CD4-positive, alpha-beta T cell treated with Interleukin-17A for 1 hour (primary cell): ENCODE data around the gene PCDHB2.
A peak's percentile ranks its signal among the peaks of the same experiment; 100 is the strongest.
"Not testable (repeated sequence)": the region's sequence is repeated elsewhere in the genome, so short reads cannot be mapped to it uniquely, and the experiment has no call there.

Source experiments
- DNase-seq: peaks from one replicate; pipeline ENCODE4 v3.0.0-alpha.2; 2020

The PCDHB2 gene

GRCh38 chr5:141094481-141095262, at the start of gene PCDHB2:
PCDHB2 (plus strand) TSS chr5:141094615; CDS start chr5:141094791, 176 bp downstream.
- DNase-seq: no peak

- no peak for DNase-seq
Measured at GRCh38 chr5:141050622-141051520, 43.5 kb upstream of the PCDHB2 start, which contains the start of gene PCDHB1. PCDHB1 (plus strand) TSS chr5:141051374; CDS start chr5:141051471, 97 bp downstream.

GRCh38 chr5:141051521-141051866, 42.9 kb upstream of the PCDHB2 start:
- DNase-seq: no peak

GRCh38 chr5:141077826-141078225, 16.6 kb upstream of the PCDHB2 start:
- DNase-seq: no peak

GRCh38 chr5:141082228-141082627, 12.2 kb upstream of the PCDHB2 start:
- no peak for DNase-seq

GRCh38 chr5:141084487-141084989, 9.9 kb upstream of the PCDHB2 start:
- peak; percentile 60 for DNase-seq

GRCh38 chr5:141095263-141095641, 837 bp downstream of the PCDHB2 start:
- DNase-seq: no peak

- not testable (repeated sequence) for DNase-seq
Measured at GRCh38 chr5:141096181-141096580, 1.8 kb downstream of the PCDHB2 start.

GRCh38 chr5:141096586-141096985, 2.2 kb downstream of the PCDHB2 start:
- DNase-seq: not testable (repeated sequence)

- DNase-seq: no peak
Measured at GRCh38 chr5:141100243-141100805, 5.9 kb downstream of the PCDHB2 start, which contains the start of gene PCDHB3. PCDHB3 (plus strand) TSS chr5:141100473; CDS start chr5:141100650, 177 bp downstream.

- no peak for DNase-seq
Measured at GRCh38 chr5:141101059-141101458, 6.6 kb downstream of the PCDHB2 start.

GRCh38 chr5:141102070-141102469, 7.7 kb downstream of the PCDHB2 start:
- DNase-seq: not testable (repeated sequence)

GRCh38 chr5:141102471-141102870, 8.1 kb downstream of the PCDHB2 start:
- not testable (repeated sequence) for DNase-seq

- DNase-seq: no peak
Measured at GRCh38 chr5:141105350-141105749, 10.9 kb downstream of the PCDHB2 start.

- DNase-seq: no peak
Measured at GRCh38 chr5:141119250-141119649, 24.8 kb downstream of the PCDHB2 start.

GRCh38 chr5:141121563-141121962, 27.1 kb downstream of the PCDHB2 start, which contains the start of gene PCDHB4:
PCDHB4 (plus strand) TSS chr5:141121818; CDS start chr5:141121999, 181 bp downstream.
- DNase-seq: no peak

- no peak for DNase-seq
Measured at GRCh38 chr5:141121985-141122384, 27.6 kb downstream of the PCDHB2 start.

GRCh38 chr5:141123396-141124135, 29.2 kb downstream of the PCDHB2 start:
- not testable (repeated sequence) for DNase-seq

GRCh38 chr5:141127305-141127704, 32.9 kb downstream of the PCDHB2 start:
- DNase-seq: no peak

GRCh38 chr5:141135030-141135717, 40.8 kb downstream of the PCDHB2 start, which contains the start of gene PCDHB5:
PCDHB5 (plus strand) TSS chr5:141135206; CDS start chr5:141135435, 229 bp downstream.
- DNase-seq: no peak

- no peak for DNase-seq
Measured at GRCh38 chr5:141135718-141136266, 41.4 kb downstream of the PCDHB2 start.
